Hepatocyte (in vitro differentiated cells): ENCODE measurements around the gene PPP1R15A. TPM values are rescaled to one million over a fixed set of nuclear protein-coding genes. Genes with fewer than 3 reads are reported as not detected.

Source experiments
- DNase-seq: peaks from one replicate; pipeline ENCODE4 v3.0.0-alpha.2; 2016; ENCODE audit warnings: low spot score
- H2AFZ ChIP-seq: fragments of 200-600 bp; sonication (generic); 2 replicates; pipeline ENCODE4 v1.6.0; 2016; ENCODE audit warnings: antibody characterized with exemption, mild to moderate bottlenecking
- H3K27ac ChIP-seq: fragments of 200-600 bp; sonication (generic); 2 replicates; pipeline ENCODE4 v1.5.1; 2016; ENCODE audit warnings: mild to moderate bottlenecking
- H3K27me3 ChIP-seq: fragments of 200-600 bp; sonication (generic); 2 replicates; pipeline ENCODE4 v1.6.1; 2016
- H3K36me3 ChIP-seq: fragments of 200-600 bp; sonication (generic); replicated peaks from 2 replicates; pipeline ENCODE4 v1.5.1; 2016; ENCODE audit warnings: low read depth; ENCODE audit not compliant: insufficient read depth
- H3K4me1 ChIP-seq: fragments of 200-600 bp; sonication (generic); 2 replicates; pipeline ENCODE4 v1.5.1; 2016; ENCODE audit warnings: mild to moderate bottlenecking, moderate library complexity; ENCODE audit not compliant: insufficient read depth
- H3K4me2 ChIP-seq: fragments of 200-600 bp; sonication (generic); 2 replicates; pipeline ENCODE4 v1.6.0; 2016
- H3K4me3 ChIP-seq: fragments of 200-600 bp; sonication (generic); 2 replicates; pipeline ENCODE4 v1.5.1; 2016; ENCODE audit warnings: mild to moderate bottlenecking
- H3K79me2 ChIP-seq: fragments of 200-600 bp; sonication (generic); 2 replicates; pipeline ENCODE4 v1.6.0; 2017; ENCODE audit warnings: mild to moderate bottlenecking
- H3K9me2 ChIP-seq: fragments of 200-600 bp; sonication (generic); replicated peaks from 2 replicates; pipeline ENCODE4 v1.6.0; 2017; ENCODE audit warnings: mild to moderate bottlenecking; ENCODE audit not compliant: insufficient read depth
- H3K9me3 ChIP-seq: fragments of 200-600 bp; sonication (generic); 2 replicates; pipeline ENCODE4 v1.5.1; 2016; ENCODE audit warnings: low read depth, mild to moderate bottlenecking
- H4K20me1 ChIP-seq: fragments of 200-600 bp; sonication (generic); 2 replicates; pipeline ENCODE4 v1.6.0; 2016; ENCODE audit warnings: mild to moderate bottlenecking; ENCODE audit not compliant: insufficient read depth, poor library complexity, severe bottlenecking
- CTCF ChIP-seq: fragments of 200-600 bp; sonication (generic); IDR thresholded peaks from 2 replicates; pipeline ENCODE4 v1.5.1; 2016; ENCODE audit warnings: antibody characterized with exemption, mild to moderate bottlenecking; ENCODE audit not compliant: poor library complexity
- EZH2 ChIP-seq: fragments of 200-600 bp; sonication (generic); IDR thresholded peaks from 2 replicates; pipeline ENCODE4 v1.6.1; 2016; ENCODE audit warnings: antibody characterized with exemption, mild to moderate bottlenecking, borderline replicate concordance
- EZH2phosphoT487 ChIP-seq: fragments of 200-600 bp; sonication (generic); IDR thresholded peaks from one replicate; pipeline ENCODE4 v1.6.1; 2018; ENCODE audit warnings: antibody characterized with exemption, mild to moderate bottlenecking, low read depth, moderate library complexity; ENCODE audit not compliant: unreplicated experiment, severe bottlenecking
- WGBS: methylation state at CpG from one replicate; pipeline ENCODE4 v1.1.6; 2016; ENCODE audit warnings: low lambda C conversion rate; ENCODE audit errors: missing lambda C conversion rate; 5-methylcytosine and 5-hydroxymethylcytosine counted together
- polyA plus RNA-seq: library from polyadenylated mRNA; unstranded; fragments of >200 nt; fragmentation: Nextera tagmentation; extraction: Ambion mirVana; gene quantifications from 2 replicates; pipeline ENCODE4 v1.2.1, GENCODE V29; 2016
- total RNA-seq: library from RNA; depleted of rRNA; stranded (reverse); fragments of >200 nt; gene quantifications from 2 replicates; pipeline ENCODE4 v1.2.3, GENCODE V29; 2014

Gene PPP1R15A
- total and polyA plus RNA-seq, 2 experiments from 2014 or later: 83.1 to 172 TPM

GRCh38 chr19:48837687-48838086, 34.5 kb upstream of the PPP1R15A start:
- DNase-seq: no peak
- Histone ChIP-seq H3K36me3 (no peaks in the 10 kb centered on the region), H3K4me3 (no peak overlapping the region), H3K27ac (peak overlapping the region; percentile 97), H3K4me1 (no peaks in the 10 kb centered on the region), H2AFZ (peak overlapping the region; percentile 67), H3K4me2 (peak overlapping the region; percentile 76), H3K79me2 (peaks cover 7% of the 10 kb centered on the region), H3K9me3 (no peaks in the 10 kb centered on the region), H3K27me3 (no peaks in the 10 kb centered on the region), H3K9me2 (no peaks in the 10 kb centered on the region), H4K20me1 (no peaks in the 10 kb centered on the region)
- TF ChIP-seq CTCF (no peak), EZH2phosphoT487 (no peak), EZH2 (no peak)
- WGBS: 64% methylated on average over 7 of the region's 9 CpGs

- TF ChIP-seq EZH2: no peak
- no peak for TF ChIP-seq EZH2phosphoT487
- TF ChIP-seq CTCF: no peak
- H3K27ac ChIP-seq: no peak overlapping the region
- no peak overlapping the region for H3K4me3 ChIP-seq
- no peak overlapping the region for H2AFZ ChIP-seq
- WGBS: 98% methylated on average over 12 of the region's 16 CpGs
- H3K27me3 ChIP-seq: no peaks in the 10 kb centered on the region
- no peaks in the 10 kb centered on the region for H3K9me2 ChIP-seq
- no peaks in the 10 kb centered on the region for H3K4me1 ChIP-seq
- H3K9me3 ChIP-seq: no peaks in the 10 kb centered on the region
- no peaks in the 10 kb centered on the region for H4K20me1 ChIP-seq
- H3K4me2 ChIP-seq: no peak overlapping the region
- no peaks in the 10 kb centered on the region for H3K36me3 ChIP-seq
- no peaks in the 10 kb centered on the region for H3K79me2 ChIP-seq
- no peak for DNase-seq
These were observed 31.2 kb upstream of the PPP1R15A start for GRCh38 chr19:48841047-48841446.

GRCh38 chr19:48841571-48841970, 30.6 kb upstream of the PPP1R15A start:
- no peak for TF ChIP-seq EZH2
- no peak for TF ChIP-seq EZH2phosphoT487
- TF ChIP-seq CTCF: no peak
- Histone ChIP-seq H3K36me3 (no peaks in the 10 kb centered on the region), H4K20me1 (no peaks in the 10 kb centered on the region), H3K4me2 (no peak overlapping the region), H3K9me2 (no peaks in the 10 kb centered on the region), H3K4me1 (no peaks in the 10 kb centered on the region), H3K4me3 (no peak overlapping the region), H2AFZ (no peak overlapping the region), H3K27me3 (no peaks in the 10 kb centered on the region), H3K9me3 (no peaks in the 10 kb centered on the region), H3K79me2 (no peaks in the 10 kb centered on the region), H3K27ac (no peak overlapping the region)
- no peak for DNase-seq
- WGBS: 92% methylated on average over 6 of the region's 6 CpGs

- peak; percentile 76 for DNase-seq
- Histone ChIP-seq H3K4me3 (no peak overlapping the region), H3K9me2 (no peaks in the 10 kb centered on the region), H4K20me1 (no peaks in the 10 kb centered on the region), H3K27me3 (no peaks in the 10 kb centered on the region), H3K36me3 (no peaks in the 10 kb centered on the region), H3K9me3 (no peaks in the 10 kb centered on the region), H3K4me1 (no peaks in the 10 kb centered on the region), H3K79me2 (no peaks in the 10 kb centered on the region), H3K4me2 (no peak overlapping the region), H3K27ac (no peak overlapping the region), H2AFZ (no peak overlapping the region)
- 50% methylated on average over 2 of the region's 2 CpGs for WGBS
- TF ChIP-seq CTCF: peak; percentile 82
- no peak for TF ChIP-seq EZH2
These were observed 29.4 kb upstream of the PPP1R15A start for GRCh38 chr19:48842789-48843162.
